GM12873 (cell line): Measurements from ENCODE around the gene LONP1.

Source experiments
- TF ChIP-seq, protein P1 (sequence below): IDR thresholded peaks from 2 replicates; pipeline ENCODE4 v1.5.1; 2012; ENCODE audit warnings: low read depth, mild to moderate bottlenecking, moderate library complexity, low read length, control low read depth; ENCODE audit not compliant: insufficient read depth; ENCODE audit errors: missing control alignments

Gene LONP1, protein sequence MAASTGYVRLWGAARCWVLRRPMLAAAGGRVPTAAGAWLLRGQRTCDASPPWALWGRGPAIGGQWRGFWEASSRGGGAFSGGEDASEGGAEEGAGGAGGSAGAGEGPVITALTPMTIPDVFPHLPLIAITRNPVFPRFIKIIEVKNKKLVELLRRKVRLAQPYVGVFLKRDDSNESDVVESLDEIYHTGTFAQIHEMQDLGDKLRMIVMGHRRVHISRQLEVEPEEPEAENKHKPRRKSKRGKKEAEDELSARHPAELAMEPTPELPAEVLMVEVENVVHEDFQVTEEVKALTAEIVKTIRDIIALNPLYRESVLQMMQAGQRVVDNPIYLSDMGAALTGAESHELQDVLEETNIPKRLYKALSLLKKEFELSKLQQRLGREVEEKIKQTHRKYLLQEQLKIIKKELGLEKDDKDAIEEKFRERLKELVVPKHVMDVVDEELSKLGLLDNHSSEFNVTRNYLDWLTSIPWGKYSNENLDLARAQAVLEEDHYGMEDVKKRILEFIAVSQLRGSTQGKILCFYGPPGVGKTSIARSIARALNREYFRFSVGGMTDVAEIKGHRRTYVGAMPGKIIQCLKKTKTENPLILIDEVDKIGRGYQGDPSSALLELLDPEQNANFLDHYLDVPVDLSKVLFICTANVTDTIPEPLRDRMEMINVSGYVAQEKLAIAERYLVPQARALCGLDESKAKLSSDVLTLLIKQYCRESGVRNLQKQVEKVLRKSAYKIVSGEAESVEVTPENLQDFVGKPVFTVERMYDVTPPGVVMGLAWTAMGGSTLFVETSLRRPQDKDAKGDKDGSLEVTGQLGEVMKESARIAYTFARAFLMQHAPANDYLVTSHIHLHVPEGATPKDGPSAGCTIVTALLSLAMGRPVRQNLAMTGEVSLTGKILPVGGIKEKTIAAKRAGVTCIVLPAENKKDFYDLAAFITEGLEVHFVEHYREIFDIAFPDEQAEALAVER

DNA sequence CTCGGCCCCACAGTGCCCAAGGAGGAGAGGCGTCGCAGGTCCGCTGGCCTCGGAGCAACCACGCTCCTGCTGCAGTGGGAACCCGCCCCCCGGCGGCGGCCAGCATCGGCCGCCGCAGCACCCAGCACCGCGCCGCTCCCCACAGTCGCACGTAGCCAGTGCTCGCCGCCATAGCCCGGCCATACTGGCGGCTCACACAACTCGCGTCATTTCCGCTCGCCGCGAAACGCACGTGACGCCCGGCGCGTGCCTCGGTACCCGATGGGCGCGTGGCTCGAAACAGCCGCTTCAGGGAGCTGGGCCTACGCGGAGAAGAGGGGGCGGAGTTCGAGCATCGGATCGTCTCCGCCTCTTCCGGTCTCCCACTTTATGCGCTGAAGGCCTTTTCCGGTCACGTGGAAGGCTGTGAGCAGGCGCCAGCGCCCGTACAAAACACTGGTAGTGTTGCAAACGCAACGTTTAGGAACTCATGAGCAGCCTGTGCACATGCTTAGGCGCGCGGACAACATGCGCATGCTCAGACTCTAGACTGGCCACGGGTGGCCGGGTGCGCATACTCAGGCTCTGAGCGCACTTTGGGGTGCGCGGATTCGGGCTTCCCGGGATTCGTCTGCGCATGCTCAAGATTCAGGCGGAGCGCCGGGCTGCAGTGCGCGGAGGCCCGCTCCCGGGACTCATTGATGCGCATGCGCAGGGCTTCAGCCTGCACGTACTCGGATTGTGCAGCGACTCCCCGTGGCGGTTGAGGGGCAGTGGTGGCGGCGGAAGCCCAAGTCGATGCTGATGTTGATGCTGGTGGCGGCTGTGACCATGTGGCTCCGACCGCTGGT is at the start of gene LONP1, which contains the start of gene CATSPERD:
Gene LONP1 (minus strand): TSS at position 186 of the 830 bp plus-strand sequence. CDS start 14 bp downstream, at position 172.
Gene CATSPERD (plus strand): TSS at position 677 of the 830 bp plus-strand sequence. CDS start 101 bp downstream, at position 778.
- TF ChIP-seq, protein P1, sequence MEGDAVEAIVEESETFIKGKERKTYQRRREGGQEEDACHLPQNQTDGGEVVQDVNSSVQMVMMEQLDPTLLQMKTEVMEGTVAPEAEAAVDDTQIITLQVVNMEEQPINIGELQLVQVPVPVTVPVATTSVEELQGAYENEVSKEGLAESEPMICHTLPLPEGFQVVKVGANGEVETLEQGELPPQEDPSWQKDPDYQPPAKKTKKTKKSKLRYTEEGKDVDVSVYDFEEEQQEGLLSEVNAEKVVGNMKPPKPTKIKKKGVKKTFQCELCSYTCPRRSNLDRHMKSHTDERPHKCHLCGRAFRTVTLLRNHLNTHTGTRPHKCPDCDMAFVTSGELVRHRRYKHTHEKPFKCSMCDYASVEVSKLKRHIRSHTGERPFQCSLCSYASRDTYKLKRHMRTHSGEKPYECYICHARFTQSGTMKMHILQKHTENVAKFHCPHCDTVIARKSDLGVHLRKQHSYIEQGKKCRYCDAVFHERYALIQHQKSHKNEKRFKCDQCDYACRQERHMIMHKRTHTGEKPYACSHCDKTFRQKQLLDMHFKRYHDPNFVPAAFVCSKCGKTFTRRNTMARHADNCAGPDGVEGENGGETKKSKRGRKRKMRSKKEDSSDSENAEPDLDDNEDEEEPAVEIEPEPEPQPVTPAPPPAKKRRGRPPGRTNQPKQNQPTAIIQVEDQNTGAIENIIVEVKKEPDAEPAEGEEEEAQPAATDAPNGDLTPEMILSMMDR: peak; percentile 97

DNA sequence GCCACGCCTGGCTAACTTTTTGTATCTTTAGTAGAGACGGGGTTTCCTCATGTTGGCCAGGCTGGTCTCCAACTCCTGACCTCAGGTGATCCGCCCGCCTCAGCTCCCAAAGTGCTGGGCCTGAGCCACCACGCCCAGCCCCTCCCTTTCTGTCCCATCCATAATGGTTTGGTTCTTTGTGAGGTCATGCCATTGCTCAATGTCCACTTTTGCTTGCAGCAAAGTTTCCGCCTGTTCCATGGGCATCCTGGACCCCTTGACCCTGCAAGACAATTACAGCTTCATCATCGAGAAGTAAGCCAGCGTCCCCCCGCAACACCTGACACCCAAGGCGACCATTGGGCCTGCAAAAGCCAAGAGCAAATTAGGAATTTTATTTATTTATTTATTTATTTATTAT is 48.0 kb upstream of the LONP1 start:
- TF ChIP-seq, protein P1: no peak

DNA sequence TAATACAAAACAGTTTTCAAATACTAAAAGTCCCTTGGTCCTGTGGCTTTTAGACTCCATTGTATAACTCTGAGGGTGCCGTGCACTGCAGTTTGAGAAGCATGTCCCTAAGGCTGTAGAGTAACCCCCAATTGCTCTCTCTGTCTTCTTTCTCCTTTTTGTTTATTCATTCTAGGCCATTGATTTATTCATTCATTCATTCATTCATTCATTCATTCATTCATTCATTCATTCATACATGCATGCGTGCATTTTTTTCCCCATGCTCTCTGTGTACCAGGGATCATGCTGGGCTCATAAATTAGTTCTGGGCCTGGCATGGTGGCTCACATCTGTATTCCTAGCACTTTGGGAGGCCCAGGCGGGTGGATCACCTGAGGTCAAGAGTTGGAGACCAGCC is 45.3 kb upstream of the LONP1 start:
- TF ChIP-seq, protein P1: no peak

DNA sequence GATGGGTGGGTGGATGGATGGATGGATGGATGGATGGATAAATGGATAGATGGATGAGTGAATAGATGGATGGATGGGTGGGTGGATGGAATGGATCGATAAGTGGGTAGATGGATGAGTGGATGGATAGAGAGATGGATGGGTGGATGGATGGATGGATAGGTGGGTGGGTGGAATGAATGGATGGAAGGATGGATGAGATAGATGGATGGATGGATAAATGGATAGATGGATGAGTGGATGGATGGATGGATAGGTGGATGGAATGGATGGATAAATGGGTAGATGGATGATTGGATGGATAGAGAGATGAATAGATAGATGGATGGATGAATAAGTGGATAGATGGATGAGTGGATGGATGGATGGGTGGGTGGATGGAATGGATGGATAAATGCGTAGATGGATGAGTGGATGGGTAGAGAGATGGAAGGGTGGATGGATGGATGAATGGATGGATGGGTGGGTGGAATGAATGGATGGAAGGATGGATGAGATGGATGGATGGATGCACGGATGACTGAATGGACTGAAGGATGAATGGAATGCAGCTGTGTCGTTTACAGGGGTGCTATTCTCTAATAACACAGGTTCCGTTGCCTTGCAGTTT is 42.8 kb upstream of the LONP1 start:
- TF ChIP-seq, protein P1: no peak

DNA sequence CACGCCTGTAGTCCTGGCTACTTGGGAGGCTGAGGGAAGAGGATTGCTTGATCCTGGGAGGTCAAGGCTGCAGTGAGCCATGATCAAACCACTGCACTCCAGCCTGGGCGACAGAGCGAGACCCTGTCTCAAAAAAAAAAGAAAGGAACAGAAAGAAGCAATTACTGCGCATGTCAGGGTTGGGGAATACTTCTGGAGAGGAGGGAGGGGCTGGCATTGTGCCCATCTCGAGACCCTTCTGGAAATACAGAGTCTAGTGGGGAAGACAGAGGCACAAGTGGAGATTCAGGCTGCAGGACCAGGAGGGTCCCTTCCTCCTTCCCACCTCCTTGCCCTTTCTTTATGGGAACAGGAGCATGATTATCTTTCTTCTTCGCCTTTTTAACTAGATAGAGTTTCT is 33.8 kb upstream of the LONP1 start:
- TF ChIP-seq, protein P1: no peak

DNA sequence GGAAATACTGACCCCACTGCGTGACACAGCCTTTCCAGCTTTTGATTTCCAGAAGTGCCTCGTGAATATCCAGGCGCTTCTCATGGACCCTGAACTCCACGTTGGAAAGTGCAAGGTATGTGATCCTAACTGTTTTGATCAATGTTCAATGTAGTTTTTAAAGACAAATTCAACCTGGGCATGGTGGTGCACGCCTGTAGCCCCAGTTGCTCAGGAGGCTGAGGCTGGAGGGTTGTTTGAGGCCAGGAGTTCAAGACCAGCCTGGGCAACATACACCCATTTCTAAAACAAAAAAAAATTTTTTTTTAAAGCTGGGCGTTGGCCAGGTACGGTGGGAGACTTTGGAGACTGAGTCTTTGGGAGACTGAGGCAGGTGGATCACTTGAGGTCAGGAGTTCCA is 31.8 kb upstream of the LONP1 start:
- TF ChIP-seq, protein P1: no peak
